ENCODE data around the gene ZMYND11. TPM values are rescaled to one million over a fixed set of nuclear protein-coding genes. Genes with fewer than 3 reads are reported as not detected.
"Not testable (repeated sequence)": the region's sequence is repeated elsewhere in the genome, so short reads cannot be mapped to it uniquely, and the experiment has no call there.

The ZMYND11 gene
- total and polyA plus RNA-seq, 4 donors, result 29.5 to 78.3 (median 43.2) TPM

- Histone ChIP-seq H3K9ac (ENCODE audit: insufficient read depth in 1 of 2, low read length in 2 of 2) (no peak overlapping the region), H3K36me3 (ENCODE audit: control insufficient read depth in 4 of 4, insufficient read depth in 4 of 4, low read length in 4 of 4) (peaks cover 0 to under 1% (median 0%) of the 10 kb centered on the region in 4 donors), H3K27ac (ENCODE audit: low read depth in 1 of 2, low read length in 1 of 2) (no peak overlapping the region), H3K9me3 (ENCODE audit: control insufficient read depth in 4 of 4, insufficient read depth in 3 of 4, low read length in 3 of 4) (peaks cover 0 to 2% (median 0%) of the 10 kb centered on the region in 4 donors), H3K27me3 (ENCODE audit: control insufficient read depth in 3 of 3, insufficient read depth in 3 of 3, low read length in 2 of 3) (no peaks in the 10 kb centered on the region), H3K4me3 (no peak overlapping the region), H3K4me1 (ENCODE audit: control insufficient read depth in 5 of 5, insufficient read depth in 5 of 5, low read length in 5 of 5) (peaks cover 0 to 16% (median 4%) of the 10 kb centered on the region in 5 donors)
- 97 to 98% methylated on average over 7 of the region's 7 CpGs for WGBS, 2 donors
- ATAC-seq (ENCODE audit: insufficient read depth, low FRiP score) (no peak), DNase-seq (no peak)
- no peak for TF ChIP-seq CTCF (IDR thresholded peaks at IDR 0.05; ENCODE audit: control extremely low read depth, extremely low read depth)
These were observed 164.7 kb downstream of the ZMYND11 start for GRCh38 chr10:299969-300368.

- not testable (repeated sequence) for H3K4me3 ChIP-seq; H3K27me3 ChIP-seq (ENCODE audit: control insufficient read depth in 3 of 3, insufficient read depth in 3 of 3, low read length in 2 of 3); H3K36me3 ChIP-seq (ENCODE audit: control insufficient read depth in 4 of 4, insufficient read depth in 4 of 4, low read length in 4 of 4); H3K9me3 ChIP-seq (ENCODE audit: control insufficient read depth in 4 of 4, insufficient read depth in 3 of 4, low read length in 3 of 4); ATAC-seq (ENCODE audit: insufficient read depth, low FRiP score); H3K9ac ChIP-seq (ENCODE audit: insufficient read depth in 1 of 2, low read length in 2 of 2); H3K27ac ChIP-seq (ENCODE audit: low read depth in 1 of 2, low read length in 1 of 2); DNase-seq
- WGBS, 2 donors, result 96 to 98% methylated on average over 24 to 31 of the region's 31 CpGs
- peaks cover 0 to 16% (median 4%) of the 10 kb centered on the region in 5 donors for H3K4me1 ChIP-seq (ENCODE audit: control insufficient read depth in 5 of 5, insufficient read depth in 5 of 5, low read length in 5 of 5)
These were observed 165.3 kb downstream of the ZMYND11 start for GRCh38 chr10:300580-300979.

- ATAC-seq (ENCODE audit: insufficient read depth, low FRiP score) (no peak), DNase-seq (no peak)
- Histone ChIP-seq H3K27ac (ENCODE audit: low read depth in 1 of 2, low read length in 1 of 2) (no peak overlapping the region), H3K4me3 (no peak overlapping the region), H3K27me3 (ENCODE audit: control insufficient read depth in 3 of 3, insufficient read depth in 3 of 3, low read length in 2 of 3) (no peaks in the 10 kb centered on the region), H3K9ac (ENCODE audit: insufficient read depth in 1 of 2, low read length in 2 of 2) (no peak overlapping the region), H3K9me3 (ENCODE audit: control insufficient read depth in 4 of 4, insufficient read depth in 3 of 4, low read length in 3 of 4) (peaks cover 0 to 2% (median 0%) of the 10 kb centered on the region in 4 donors), H3K4me1 (ENCODE audit: control insufficient read depth in 5 of 5, insufficient read depth in 5 of 5, low read length in 5 of 5) (peaks cover 0 to 16% (median 4%) of the 10 kb centered on the region in 5 donors), H3K36me3 (ENCODE audit: control insufficient read depth in 4 of 4, insufficient read depth in 4 of 4, low read length in 4 of 4) (peaks cover 0 to 6% (median 0%) of the 10 kb centered on the region in 4 donors)
- no peak for TF ChIP-seq CTCF (IDR thresholded peaks at IDR 0.05; ENCODE audit: control extremely low read depth, extremely low read depth)
- 95 to 96% methylated on average over 9 of the region's 9 CpGs for WGBS, 2 donors
These were observed 166.3 kb downstream of the ZMYND11 start for GRCh38 chr10:301536-301935.

Small RNAs within 50 kb of the gene (small RNA-seq; reads per million reads assigned to genes)
- gene RNA5SP297 (ENCODE audit: low replicate concordance), result not detected
- gene RNA5SP298 (ENCODE audit: low replicate concordance), result not detected

Other genes with a start within 250 kb of the ZMYND11 start
- under 1 TPM in 1 of 2 donors, not detected in 1; 0.15 TPM for gene TUBB8, start 86.2 kb upstream of the ZMYND11 start, total RNA-seq
- gene TUBB8, start 86.2 kb upstream of the ZMYND11 start, polyA plus RNA-seq, result under 1 TPM in 1 of 2 donors, not detected in 1; 0.27 TPM

Measured in lung (tissue), 13 donors.